ENCODE measurements around the gene ZP4. TPM values are rescaled to one million over a fixed set of nuclear protein-coding genes. Genes with fewer than 3 reads are reported as not detected.

ZP4 gene
- total RNA-seq, 2 experiments from 2014 or later = not detected

DNA sequence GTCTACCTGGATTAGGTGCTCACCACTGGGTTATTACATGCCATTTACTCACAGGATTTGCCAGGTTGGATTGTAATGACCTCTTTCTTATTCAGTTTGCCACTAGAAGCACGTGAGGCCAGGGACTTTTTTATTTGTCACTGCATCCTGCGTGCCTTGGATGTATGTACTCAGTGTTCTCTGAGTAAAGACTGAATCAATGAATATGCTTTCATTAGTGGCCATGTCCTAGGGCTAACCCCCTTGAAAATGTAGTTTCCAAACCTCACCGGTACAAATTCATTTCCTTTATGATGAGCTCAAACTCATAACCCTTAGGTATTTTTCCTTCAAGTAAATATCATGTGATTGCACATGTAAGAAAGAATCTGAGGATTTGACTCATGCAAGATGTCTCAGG lies 1.3 kb upstream of the ZP4 start:
- Mint-ChIP-seq H3K36me3 (ENCODE audit: low read depth) (no peaks in the 10 kb centered on the region), H3K27me3 (no peaks in the 10 kb centered on the region), H3K9me3 (no peaks in the 10 kb centered on the region), H3K27ac (no peak overlapping the region), H3K4me3 (no peak overlapping the region), H3K4me1 (ENCODE audit: low read depth) (no peaks in the 10 kb centered on the region)
- no peaks in the 10 kb centered on the region for H3K36me3 ChIP-seq (ENCODE audit: insufficient read depth, low read length)
- DNase-seq (no peak), ATAC-seq (ENCODE audit: poor library complexity) (no peak)
- no peaks in the 10 kb centered on the region for H3K4me1 ChIP-seq (ENCODE audit: insufficient read depth, low read length)
- TF ChIP-seq, protein P1, sequence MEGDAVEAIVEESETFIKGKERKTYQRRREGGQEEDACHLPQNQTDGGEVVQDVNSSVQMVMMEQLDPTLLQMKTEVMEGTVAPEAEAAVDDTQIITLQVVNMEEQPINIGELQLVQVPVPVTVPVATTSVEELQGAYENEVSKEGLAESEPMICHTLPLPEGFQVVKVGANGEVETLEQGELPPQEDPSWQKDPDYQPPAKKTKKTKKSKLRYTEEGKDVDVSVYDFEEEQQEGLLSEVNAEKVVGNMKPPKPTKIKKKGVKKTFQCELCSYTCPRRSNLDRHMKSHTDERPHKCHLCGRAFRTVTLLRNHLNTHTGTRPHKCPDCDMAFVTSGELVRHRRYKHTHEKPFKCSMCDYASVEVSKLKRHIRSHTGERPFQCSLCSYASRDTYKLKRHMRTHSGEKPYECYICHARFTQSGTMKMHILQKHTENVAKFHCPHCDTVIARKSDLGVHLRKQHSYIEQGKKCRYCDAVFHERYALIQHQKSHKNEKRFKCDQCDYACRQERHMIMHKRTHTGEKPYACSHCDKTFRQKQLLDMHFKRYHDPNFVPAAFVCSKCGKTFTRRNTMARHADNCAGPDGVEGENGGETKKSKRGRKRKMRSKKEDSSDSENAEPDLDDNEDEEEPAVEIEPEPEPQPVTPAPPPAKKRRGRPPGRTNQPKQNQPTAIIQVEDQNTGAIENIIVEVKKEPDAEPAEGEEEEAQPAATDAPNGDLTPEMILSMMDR (IDR thresholded peaks at IDR 0.05) = no peak
- H3K9me3 ChIP-seq (ENCODE audit: control insufficient read depth in 1 of 2, insufficient read depth in 1 of 2, low read length in 2 of 2) = peaks cover 0 to 4% of the 10 kb centered on the region in 2 experiments
- POLR2A ChIA-PET = no interaction called here
- CTCF ChIA-PET = no interaction called here
- intact Hi-C loops (cut with DNase I, micrococcal nuclease) = no loop called here
- no peak overlapping the region for H3K4me3 ChIP-seq (ENCODE audit: low read length)
- H3K27ac ChIP-seq (ENCODE audit: low read depth in 1 of 2, low read length in 2 of 2) = no peak overlapping the region
- H3K27me3 ChIP-seq (ENCODE audit: control insufficient read depth in 1 of 2, insufficient read depth in 2 of 2, low read length in 2 of 2) = no peaks in the 10 kb centered on the region

DNA sequence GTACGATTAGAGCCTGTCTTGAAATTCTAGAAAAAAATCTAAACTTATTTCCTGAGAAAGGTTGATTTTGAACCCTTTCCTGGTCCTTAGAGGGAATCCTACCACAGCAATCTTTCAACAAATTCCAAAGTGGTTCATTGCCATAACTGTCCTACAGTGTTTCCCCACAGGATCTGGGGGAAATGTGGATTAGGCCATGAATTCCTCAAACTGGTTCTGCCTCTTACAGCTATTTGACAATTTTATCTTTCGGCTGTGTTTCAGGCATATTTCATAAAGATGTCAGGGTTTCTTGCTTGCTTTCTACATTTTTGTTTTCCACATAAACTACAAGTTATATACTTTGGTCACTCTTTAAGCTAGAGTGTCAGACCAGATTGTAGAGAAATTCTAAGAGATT lies 544 bp upstream of the ZP4 start:
- intact Hi-C loops (cut with DNase I, micrococcal nuclease) = no loop called here
- Histone ChIP-seq H3K27me3 (ENCODE audit: control insufficient read depth in 1 of 2, insufficient read depth in 2 of 2, low read length in 2 of 2) (no peaks in the 10 kb centered on the region), H3K4me3 (ENCODE audit: low read length) (no peak overlapping the region), H3K9me3 (ENCODE audit: control insufficient read depth in 1 of 2, insufficient read depth in 1 of 2, low read length in 2 of 2) (peaks cover 0 to 4% of the 10 kb centered on the region in 2 experiments), H3K36me3 (ENCODE audit: insufficient read depth, low read length) (no peaks in the 10 kb centered on the region), H3K4me1 (ENCODE audit: insufficient read depth, low read length) (no peaks in the 10 kb centered on the region), H3K27ac (ENCODE audit: low read depth in 1 of 2, low read length in 2 of 2) (no peak overlapping the region)
- TF ChIP-seq, protein P1 (IDR thresholded peaks at IDR 0.05) = no peak
- POLR2A ChIA-PET = no interaction called here
- no peak for DNase-seq
- CTCF ChIA-PET = no interaction called here
- Mint-ChIP-seq H3K36me3 (ENCODE audit: low read depth) (no peaks in the 10 kb centered on the region), H3K27ac (no peak overlapping the region), H3K27me3 (no peaks in the 10 kb centered on the region), H3K9me3 (no peaks in the 10 kb centered on the region), H3K4me3 (no peak overlapping the region), H3K4me1 (ENCODE audit: low read depth) (no peaks in the 10 kb centered on the region)
- no peak for ATAC-seq (ENCODE audit: poor library complexity)

DNA sequence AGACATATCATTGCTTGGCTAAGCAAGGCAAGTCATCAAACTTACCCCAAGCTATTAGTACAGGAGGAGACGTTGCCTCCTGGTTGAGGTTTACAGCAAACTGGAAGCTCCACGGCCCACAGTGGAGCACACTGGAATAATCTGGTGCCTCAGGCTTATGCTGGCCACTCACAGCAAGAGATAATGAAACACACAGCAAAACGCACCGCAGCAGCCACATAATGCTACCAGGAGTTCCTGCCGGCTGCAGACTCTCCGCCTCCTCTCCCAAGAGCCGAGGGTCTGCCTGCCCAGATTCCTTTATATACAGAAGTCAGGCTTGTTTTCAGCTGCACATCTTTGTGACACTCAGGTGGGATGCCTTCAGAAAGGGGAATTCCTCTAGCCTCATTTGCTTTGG lies 306 bp downstream of the ZP4 start:
- Histone ChIP-seq H3K27me3 (ENCODE audit: control insufficient read depth in 1 of 2, insufficient read depth in 2 of 2, low read length in 2 of 2) (no peaks in the 10 kb centered on the region), H3K9me3 (ENCODE audit: control insufficient read depth in 1 of 2, insufficient read depth in 1 of 2, low read length in 2 of 2) (peaks cover 0 to 4% of the 10 kb centered on the region in 2 experiments), H3K4me3 (ENCODE audit: low read length) (no peak overlapping the region), H3K4me1 (ENCODE audit: insufficient read depth, low read length) (no peaks in the 10 kb centered on the region), H3K36me3 (ENCODE audit: insufficient read depth, low read length) (no peaks in the 10 kb centered on the region), H3K27ac (ENCODE audit: low read depth in 1 of 2, low read length in 2 of 2) (no peak overlapping the region)
- intact Hi-C loops (cut with DNase I, micrococcal nuclease) = no loop called here
- ATAC-seq (ENCODE audit: poor library complexity) = no peak
- no peak overlapping the region for H3K4me3 Mint-ChIP-seq
- CTCF ChIA-PET = no interaction called here
- no peaks in the 10 kb centered on the region for H3K9me3 Mint-ChIP-seq
- POLR2A ChIA-PET = no interaction called here
- no peak overlapping the region for H3K27ac Mint-ChIP-seq
- no peaks in the 10 kb centered on the region for H3K4me1 Mint-ChIP-seq (ENCODE audit: low read depth)
- DNase-seq = no peak
- no peaks in the 10 kb centered on the region for H3K27me3 Mint-ChIP-seq
- no peaks in the 10 kb centered on the region for H3K36me3 Mint-ChIP-seq (ENCODE audit: low read depth)
- TF ChIP-seq, protein P1 (IDR thresholded peaks at IDR 0.05) = no peak
